ENCODE results near the gene GALNT14.

- TF ChIP-seq CTCF (IDR thresholded peaks at IDR 0.05) (no peak), POLR2A (IDR thresholded peaks at IDR 0.05) (no peak), EP300 (IDR thresholded peaks at IDR 0.05) (no peak), POLR2AphosphoS5 (IDR thresholded peaks at IDR 0.05) (no peak)
Observed at GRCh38 chr2:31108561-31109286, 29.5 kb downstream of the GALNT14 start.
